Adipocyte (in vitro differentiated cells): ENCODE measurements around the gene TPRKB.
"Not testable (repeated sequence)": the region's sequence is repeated elsewhere in the genome, so short reads cannot be mapped to it uniquely, and the experiment has no call there.

Source experiments
- DNase-seq: peaks from one replicate; pipeline ENCODE4 v3.0.0-alpha.2; 2015; ENCODE audit warnings: low read depth
- H3K27me3 ChIP-seq: replicated peaks from 2 replicates; pipeline ENCODE4 v1.7.0; 2013; ENCODE audit warnings: mild to moderate bottlenecking, low read length, moderate library complexity; ENCODE audit not compliant: control insufficient read depth, insufficient read depth
- H3K36me3 ChIP-seq: 2 replicates; pipeline ENCODE4 v1.7.0; 2013; ENCODE audit warnings: low read length, mild to moderate bottlenecking, moderate library complexity; ENCODE audit not compliant: control insufficient read depth, insufficient read depth, severe bottlenecking
- H3K4me1 ChIP-seq: 2 replicates; pipeline ENCODE4 v1.7.0; 2013; ENCODE audit warnings: mild to moderate bottlenecking, low read length, moderate library complexity; ENCODE audit not compliant: control insufficient read depth, insufficient read depth
- H3K4me3 ChIP-seq: 2 replicates; pipeline ENCODE4 v1.7.0; 2013; ENCODE audit warnings: mild to moderate bottlenecking, low read length, moderate library complexity
- H3K9ac ChIP-seq: 2 replicates; pipeline ENCODE4 v1.7.0; 2013; ENCODE audit warnings: mild to moderate bottlenecking, low read length, moderate library complexity
- H3K9me3 ChIP-seq: 2 replicates; pipeline ENCODE4 v1.7.0; 2013; ENCODE audit warnings: mild to moderate bottlenecking, low read length, moderate library complexity; ENCODE audit not compliant: control insufficient read depth

TPRKB gene

GRCh38 chr2:73708527-73708926 lies 28.6 kb downstream of the TPRKB start:
- Histone ChIP-seq H3K4me3 (no peak overlapping the region), H3K4me1 (no peaks in the 10 kb centered on the region), H3K9ac (no peak overlapping the region), H3K9me3 (peaks cover 31% of the 10 kb centered on the region), H3K36me3 (no peaks in the 10 kb centered on the region), H3K27me3 (peaks cover 45% of the 10 kb centered on the region)
- DNase-seq: no peak

- no peaks in the 10 kb centered on the region for H3K4me1 ChIP-seq
- H3K9ac ChIP-seq: no peak overlapping the region
- no peak overlapping the region for H3K4me3 ChIP-seq
- no peak for DNase-seq
- H3K27me3 ChIP-seq: peaks cover 45% of the 10 kb centered on the region
- peaks cover 24% of the 10 kb centered on the region for H3K9me3 ChIP-seq
- no peaks in the 10 kb centered on the region for H3K36me3 ChIP-seq
These were observed 29.5 kb downstream of the TPRKB start for GRCh38 chr2:73707636-73708035.

GRCh38 chr2:73707058-73707457 lies 30.1 kb downstream of the TPRKB start:
- peaks cover 18% of the 10 kb centered on the region for H3K9me3 ChIP-seq
- no peak for DNase-seq
- no peaks in the 10 kb centered on the region for H3K4me1 ChIP-seq
- H3K36me3 ChIP-seq: no peaks in the 10 kb centered on the region
- peaks cover 50% of the 10 kb centered on the region for H3K27me3 ChIP-seq
- H3K9ac ChIP-seq: no peak overlapping the region
- no peak overlapping the region for H3K4me3 ChIP-seq

GRCh38 chr2:73705091-73705490 lies 32.1 kb downstream of the TPRKB start:
- peaks cover 43% of the 10 kb centered on the region for H3K27me3 ChIP-seq
- peaks cover 5% of the 10 kb centered on the region for H3K9me3 ChIP-seq
- H3K4me1 ChIP-seq: no peaks in the 10 kb centered on the region
- H3K9ac ChIP-seq: no peak overlapping the region
- no peak overlapping the region for H3K4me3 ChIP-seq
- H3K36me3 ChIP-seq: no peaks in the 10 kb centered on the region
- DNase-seq: no peak

- H3K4me3 ChIP-seq: no peak overlapping the region
- H3K9ac ChIP-seq: no peak overlapping the region
- no peaks in the 10 kb centered on the region for H3K36me3 ChIP-seq
- no peak for DNase-seq
- H3K9me3 ChIP-seq: peaks cover 1% of the 10 kb centered on the region
- H3K4me1 ChIP-seq: peaks cover 7% of the 10 kb centered on the region
- peaks cover 43% of the 10 kb centered on the region for H3K27me3 ChIP-seq
These were observed 32.9 kb downstream of the TPRKB start for GRCh38 chr2:73704285-73704684.

GRCh38 chr2:73703675-73704074 lies 33.5 kb downstream of the TPRKB start:
- Histone ChIP-seq H3K9ac (no peak overlapping the region), H3K36me3 (no peaks in the 10 kb centered on the region), H3K4me3 (no peak overlapping the region), H3K9me3 (no peaks in the 10 kb centered on the region), H3K27me3 (peaks cover 43% of the 10 kb centered on the region), H3K4me1 (peaks cover 13% of the 10 kb centered on the region)
- DNase-seq: no peak

- Histone ChIP-seq H3K27me3 (peaks cover 43% of the 10 kb centered on the region), H3K4me1 (peaks cover 13% of the 10 kb centered on the region)
- not testable (repeated sequence) for H3K36me3 ChIP-seq, H3K9ac ChIP-seq, DNase-seq, H3K9me3 ChIP-seq, H3K4me3 ChIP-seq
These were observed 34.2 kb downstream of the TPRKB start for GRCh38 chr2:73702852-73703493.

GRCh38 chr2:73701968-73702665 lies 35.0 kb downstream of the TPRKB start:
- H3K27me3 ChIP-seq: peaks cover 37% of the 10 kb centered on the region
- no peaks in the 10 kb centered on the region for H3K9me3 ChIP-seq
- peaks cover 16% of the 10 kb centered on the region for H3K4me1 ChIP-seq
- no peak for DNase-seq
- H3K36me3 ChIP-seq: no peaks in the 10 kb centered on the region
- no peak overlapping the region for H3K9ac ChIP-seq
- no peak overlapping the region for H3K4me3 ChIP-seq

- H3K9me3 ChIP-seq, DNase-seq: not testable (repeated sequence)
These were observed 35.7 kb downstream of the TPRKB start for GRCh38 chr2:73701448-73701765.

GRCh38 chr2:73700661-73701447 lies 36.3 kb downstream of the TPRKB start:
- no peaks in the 10 kb centered on the region for H3K36me3 ChIP-seq
- H3K4me1 ChIP-seq: peaks cover 16% of the 10 kb centered on the region
- H3K4me3 ChIP-seq: no peak overlapping the region
- H3K9me3 ChIP-seq: no peaks in the 10 kb centered on the region
- DNase-seq: no peak
- H3K9ac ChIP-seq: no peak overlapping the region
- H3K27me3 ChIP-seq: peaks cover 30% of the 10 kb centered on the region

More at GRCh38 chr2:73701448-73701765, 35.7 kb downstream of the TPRKB start:
- peaks cover 34% of the 10 kb centered on the region for H3K27me3 ChIP-seq
- peaks cover 16% of the 10 kb centered on the region for H3K4me1 ChIP-seq
- H3K36me3 ChIP-seq, H3K9ac ChIP-seq, H3K4me3 ChIP-seq: not testable (repeated sequence)

GRCh38 chr2:73700131-73700611 lies 37.0 kb downstream of the TPRKB start:
- no peaks in the 10 kb centered on the region for H3K36me3 ChIP-seq
- H3K9me3 ChIP-seq: no peaks in the 10 kb centered on the region
- no peak overlapping the region for H3K4me3 ChIP-seq
- H3K9ac ChIP-seq: no peak overlapping the region
- peaks cover 16% of the 10 kb centered on the region for H3K4me1 ChIP-seq
- peak; percentile 59 for DNase-seq
- H3K27me3 ChIP-seq: peaks cover 23% of the 10 kb centered on the region
